ENCODE data around the gene SLC50A1.

GRCh38 chr1:155092641-155093040, 43.0 kb upstream of the SLC50A1 start:
- no peak for TF ChIP-seq HDGF (IDR thresholded peaks at IDR 0.05; ENCODE audit: borderline replicate concordance)
- TF ChIP-seq FOXK2 (IDR thresholded peaks at IDR 0.05) = no peak
- no peak for TF ChIP-seq ARNT (IDR thresholded peaks at IDR 0.05)
- no peak for TF ChIP-seq L3MBTL2 (conservative IDR thresholded peaks at IDR 0.05)
- no peak for TF ChIP-seq SUZ12 (IDR thresholded peaks at IDR 0.05)
- TF ChIP-seq SP1 (IDR thresholded peaks at IDR 0.05) = no peak

Measured in HEK293T (cell line).